Measurements from ENCODE around the gene ANKRD22.

Gene ANKRD22

GRCh38 chr10:88896372-88896993 lies 44.8 kb upstream of the ANKRD22 start:
- Histone ChIP-seq H3K27me3 (ENCODE audit: insufficient read depth, poor library complexity, severe bottlenecking) (no peaks in the 10 kb centered on the region), H3K36me3 (ENCODE audit: low read depth) (no peaks in the 10 kb centered on the region), H3K9me3 (ENCODE audit: severe bottlenecking) (no peaks in the 10 kb centered on the region), H3K4me1 (ENCODE audit: insufficient read depth, poor library complexity, severe bottlenecking) (no peaks in the 10 kb centered on the region), H3K27ac (ENCODE audit: poor library complexity, severe bottlenecking) (no peak overlapping the region), H3K4me3 (ENCODE audit: severe bottlenecking) (no peak overlapping the region)
- ATAC-seq (ENCODE audit: low read depth): no peak
- DNase-seq (ENCODE audit: low spot score): no peak
- TF ChIP-seq, protein P1, sequence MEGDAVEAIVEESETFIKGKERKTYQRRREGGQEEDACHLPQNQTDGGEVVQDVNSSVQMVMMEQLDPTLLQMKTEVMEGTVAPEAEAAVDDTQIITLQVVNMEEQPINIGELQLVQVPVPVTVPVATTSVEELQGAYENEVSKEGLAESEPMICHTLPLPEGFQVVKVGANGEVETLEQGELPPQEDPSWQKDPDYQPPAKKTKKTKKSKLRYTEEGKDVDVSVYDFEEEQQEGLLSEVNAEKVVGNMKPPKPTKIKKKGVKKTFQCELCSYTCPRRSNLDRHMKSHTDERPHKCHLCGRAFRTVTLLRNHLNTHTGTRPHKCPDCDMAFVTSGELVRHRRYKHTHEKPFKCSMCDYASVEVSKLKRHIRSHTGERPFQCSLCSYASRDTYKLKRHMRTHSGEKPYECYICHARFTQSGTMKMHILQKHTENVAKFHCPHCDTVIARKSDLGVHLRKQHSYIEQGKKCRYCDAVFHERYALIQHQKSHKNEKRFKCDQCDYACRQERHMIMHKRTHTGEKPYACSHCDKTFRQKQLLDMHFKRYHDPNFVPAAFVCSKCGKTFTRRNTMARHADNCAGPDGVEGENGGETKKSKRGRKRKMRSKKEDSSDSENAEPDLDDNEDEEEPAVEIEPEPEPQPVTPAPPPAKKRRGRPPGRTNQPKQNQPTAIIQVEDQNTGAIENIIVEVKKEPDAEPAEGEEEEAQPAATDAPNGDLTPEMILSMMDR (IDR thresholded peaks at IDR 0.05; ENCODE audit: poor library complexity, severe bottlenecking): no peak

- no peak overlapping the region for H3K4me3 ChIP-seq (ENCODE audit: severe bottlenecking)
- TF ChIP-seq, protein P1 (IDR thresholded peaks at IDR 0.05; ENCODE audit: poor library complexity, severe bottlenecking): no peak
- no peaks in the 10 kb centered on the region for H3K4me1 ChIP-seq (ENCODE audit: insufficient read depth, poor library complexity, severe bottlenecking)
- no peaks in the 10 kb centered on the region for H3K27me3 ChIP-seq (ENCODE audit: insufficient read depth, poor library complexity, severe bottlenecking)
- H3K36me3 ChIP-seq (ENCODE audit: low read depth): no peaks in the 10 kb centered on the region
- no peak for ATAC-seq (ENCODE audit: low read depth)
- H3K9me3 ChIP-seq (ENCODE audit: severe bottlenecking): no peaks in the 10 kb centered on the region
- no peak overlapping the region for H3K27ac ChIP-seq (ENCODE audit: poor library complexity, severe bottlenecking)
- no peak for DNase-seq (ENCODE audit: low spot score)
Observed at GRCh38 chr10:88895250-88895649, 43.6 kb upstream of the ANKRD22 start.

GRCh38 chr10:88893611-88894010 lies 42.0 kb upstream of the ANKRD22 start:
- no peak overlapping the region for H3K27ac ChIP-seq (ENCODE audit: poor library complexity, severe bottlenecking)
- DNase-seq (ENCODE audit: low spot score) (no peak), ATAC-seq (ENCODE audit: low read depth) (no peak)
- TF ChIP-seq, protein P1 (IDR thresholded peaks at IDR 0.05; ENCODE audit: poor library complexity, severe bottlenecking): no peak
- H3K27me3 ChIP-seq (ENCODE audit: insufficient read depth, poor library complexity, severe bottlenecking): no peaks in the 10 kb centered on the region
- no peaks in the 10 kb centered on the region for H3K9me3 ChIP-seq (ENCODE audit: severe bottlenecking)
- H3K4me1 ChIP-seq (ENCODE audit: insufficient read depth, poor library complexity, severe bottlenecking): no peaks in the 10 kb centered on the region
- H3K36me3 ChIP-seq (ENCODE audit: low read depth): no peaks in the 10 kb centered on the region
- H3K4me3 ChIP-seq (ENCODE audit: severe bottlenecking): no peak overlapping the region

- no peak overlapping the region for H3K27ac ChIP-seq (ENCODE audit: poor library complexity, severe bottlenecking)
Observed at GRCh38 chr10:88892222-88892967, 40.8 kb upstream of the ANKRD22 start.

More at GRCh38 chr10:88892222-88892967, 40.8 kb upstream of the ANKRD22 start:
- DNase-seq (ENCODE audit: low spot score): no peak
- Histone ChIP-seq H3K4me3 (ENCODE audit: severe bottlenecking) (no peak overlapping the region), H3K4me1 (ENCODE audit: insufficient read depth, poor library complexity, severe bottlenecking) (no peaks in the 10 kb centered on the region), H3K36me3 (ENCODE audit: low read depth) (no peaks in the 10 kb centered on the region), H3K9me3 (ENCODE audit: severe bottlenecking) (no peaks in the 10 kb centered on the region), H3K27me3 (ENCODE audit: insufficient read depth, poor library complexity, severe bottlenecking) (no peaks in the 10 kb centered on the region)
- ATAC-seq (ENCODE audit: low read depth): no peak
- TF ChIP-seq, protein P1 (IDR thresholded peaks at IDR 0.05; ENCODE audit: poor library complexity, severe bottlenecking): no peak
